Muscle layer of colon (tissue), 2 donors: ENCODE results near the gene TIGD2.

Experiments
- H3K27ac ChIP-seq: one replicate; pipeline ENCODE4 v1.7.0; 2013; ENCODE audit warnings: low read depth, mild to moderate bottlenecking, low read length, moderate library complexity
- H3K27me3 ChIP-seq, 2 donors: one replicate each; pipeline ENCODE4 v1.7.0; 2013; ENCODE audit warnings: low read length in 2 of 2, mild to moderate bottlenecking in 2 of 2; ENCODE audit not compliant: insufficient read depth in 2 of 2, control insufficient read depth in 1 of 2
- H3K36me3 ChIP-seq: one replicate; pipeline ENCODE4 v1.7.0; 2013; ENCODE audit warnings: mild to moderate bottlenecking, low read length; ENCODE audit not compliant: insufficient read depth
- H3K4me1 ChIP-seq: one replicate; pipeline ENCODE4 v1.7.0; 2013; ENCODE audit warnings: mild to moderate bottlenecking, low read length; ENCODE audit not compliant: insufficient read depth
- H3K4me3 ChIP-seq, 2 donors: one replicate each; pipeline ENCODE4 v1.7.0; 2013; ENCODE audit warnings: low read length in 2 of 2, low read depth in 1 of 2, mild to moderate bottlenecking in 1 of 2, moderate library complexity in 1 of 2
- H3K9ac ChIP-seq: one replicate; pipeline ENCODE4 v1.7.0; 2013; ENCODE audit warnings: low read length
- H3K9me3 ChIP-seq: one replicate; pipeline ENCODE4 v1.7.0; 2013; ENCODE audit warnings: mild to moderate bottlenecking, low read length
- donor health status: abdominal sarcoma.
- donor health status: Adenocarcinoma of cecum.

Gene TIGD2

GRCh38 chr4:89121387-89122068 lies 10.2 kb downstream of the TIGD2 start:
- Histone ChIP-seq H3K4me3 (no peak overlapping the region), H3K36me3 (no peaks in the 10 kb centered on the region), H3K9ac (no peak overlapping the region), H3K9me3 (no peaks in the 10 kb centered on the region), H3K27me3 (no peaks in the 10 kb centered on the region), H3K27ac (no peak overlapping the region), H3K4me1 (no peaks in the 10 kb centered on the region)

GRCh38 chr4:89123451-89123851 lies 12.1 kb downstream of the TIGD2 start:
- H3K4me3 ChIP-seq: no peak overlapping the region
- no peak overlapping the region for H3K9ac ChIP-seq
- no peaks in the 10 kb centered on the region for H3K9me3 ChIP-seq
- no peaks in the 10 kb centered on the region for H3K27me3 ChIP-seq
- no peak overlapping the region for H3K27ac ChIP-seq
- no peaks in the 10 kb centered on the region for H3K36me3 ChIP-seq
- H3K4me1 ChIP-seq: no peaks in the 10 kb centered on the region

- H3K27me3 ChIP-seq: no peaks in the 10 kb centered on the region
- no peaks in the 10 kb centered on the region for H3K9me3 ChIP-seq
- H3K4me3 ChIP-seq: no peak overlapping the region
- H3K9ac ChIP-seq: no peak overlapping the region
- no peaks in the 10 kb centered on the region for H3K36me3 ChIP-seq
- H3K4me1 ChIP-seq: no peaks in the 10 kb centered on the region
- no peak overlapping the region for H3K27ac ChIP-seq
These were observed 14.8 kb downstream of the TIGD2 start for GRCh38 chr4:89125901-89126782.

- Histone ChIP-seq H3K9ac (no peak overlapping the region), H3K4me3 (no peak overlapping the region), H3K4me1 (no peaks in the 10 kb centered on the region), H3K36me3 (no peaks in the 10 kb centered on the region), H3K27ac (no peak overlapping the region), H3K27me3 (no peaks in the 10 kb centered on the region), H3K9me3 (no peaks in the 10 kb centered on the region)
These were observed 17.8 kb downstream of the TIGD2 start for GRCh38 chr4:89129080-89129640.

GRCh38 chr4:89134775-89135319 lies 23.5 kb downstream of the TIGD2 start:
- H3K9me3 ChIP-seq: no peaks in the 10 kb centered on the region
- H3K27ac ChIP-seq: no peak overlapping the region
- H3K4me3 ChIP-seq: no peak overlapping the region
- H3K4me1 ChIP-seq: no peaks in the 10 kb centered on the region
- no peaks in the 10 kb centered on the region for H3K36me3 ChIP-seq
- H3K27me3 ChIP-seq: no peaks in the 10 kb centered on the region
- no peak overlapping the region for H3K9ac ChIP-seq

GRCh38 chr4:89136525-89136924 lies 25.2 kb downstream of the TIGD2 start:
- no peaks in the 10 kb centered on the region for H3K36me3 ChIP-seq
- no peak overlapping the region for H3K4me3 ChIP-seq
- no peak overlapping the region for H3K27ac ChIP-seq
- no peaks in the 10 kb centered on the region for H3K27me3 ChIP-seq
- H3K9me3 ChIP-seq: no peaks in the 10 kb centered on the region
- no peak overlapping the region for H3K9ac ChIP-seq
- no peaks in the 10 kb centered on the region for H3K4me1 ChIP-seq

- Histone ChIP-seq H3K27ac (no peak overlapping the region), H3K4me1 (no peaks in the 10 kb centered on the region), H3K36me3 (no peaks in the 10 kb centered on the region)
These were observed 25.9 kb downstream of the TIGD2 start for GRCh38 chr4:89137231-89137630.

GRCh38 chr4:89137695-89138094 lies 26.4 kb downstream of the TIGD2 start:
- H3K27me3 ChIP-seq: no peaks in the 10 kb centered on the region
- H3K9ac ChIP-seq: no peak overlapping the region
- H3K36me3 ChIP-seq: no peaks in the 10 kb centered on the region
- no peaks in the 10 kb centered on the region for H3K9me3 ChIP-seq
- no peak overlapping the region for H3K4me3 ChIP-seq
- no peak overlapping the region for H3K27ac ChIP-seq
- H3K4me1 ChIP-seq: no peaks in the 10 kb centered on the region

More at GRCh38 chr4:89137231-89137630, 25.9 kb downstream of the TIGD2 start:
- Histone ChIP-seq H3K9ac (no peak overlapping the region), H3K9me3 (no peaks in the 10 kb centered on the region), H3K27me3 (no peaks in the 10 kb centered on the region), H3K4me3 (no peak overlapping the region)

GRCh38 chr4:89140168-89140759 lies 28.9 kb downstream of the TIGD2 start:
- no peaks in the 10 kb centered on the region for H3K9me3 ChIP-seq
- no peak overlapping the region for H3K4me3 ChIP-seq
- no peak overlapping the region for H3K9ac ChIP-seq
- H3K4me1 ChIP-seq: no peaks in the 10 kb centered on the region
- no peak overlapping the region for H3K27ac ChIP-seq
- H3K36me3 ChIP-seq: no peaks in the 10 kb centered on the region
- H3K27me3 ChIP-seq: no peaks in the 10 kb centered on the region

GRCh38 chr4:89142691-89143669 lies 31.6 kb downstream of the TIGD2 start:
- Histone ChIP-seq H3K9ac (no peak overlapping the region), H3K36me3 (no peaks in the 10 kb centered on the region), H3K4me3 (no peak overlapping the region), H3K27ac (no peak overlapping the region), H3K4me1 (no peaks in the 10 kb centered on the region), H3K27me3 (no peaks in the 10 kb centered on the region), H3K9me3 (no peaks in the 10 kb centered on the region)
